Stimulated activated CD4-positive, alpha-beta T cell treated with anti-CD3 and anti-CD28 coated beads, Interleukin-15, amount 100 ng/mL, for 1 hour (primary cell): ENCODE data around the gene NR2F6.
"Not testable (repeated sequence)": the region's sequence is repeated elsewhere in the genome, so short reads cannot be mapped to it uniquely, and the experiment has no call there.

Experiments used
- DNase-seq, 2 donors: peaks; one replicate each; pipeline ENCODE4 v3.0.0-alpha.2; 2020; ENCODE audit warnings: low read depth in 1 of 2, low spot score in 1 of 2

Gene NR2F6

GRCh38 chr19:17213334-17213733, 32.4 kb downstream of the NR2F6 start:
- no peak for DNase-seq

GRCh38 chr19:17211547-17212446, 33.9 kb downstream of the NR2F6 start:
- DNase-seq = no peak

- no peak for DNase-seq
Observed at GRCh38 chr19:17210296-17210695, 35.4 kb downstream of the NR2F6 start.

GRCh38 chr19:17209126-17210036, 36.3 kb downstream of the NR2F6 start:
- peak in 1 of 2 donors; percentile 23 for DNase-seq

- no peak for DNase-seq
Observed at GRCh38 chr19:17206736-17207581, 38.8 kb downstream of the NR2F6 start.

GRCh38 chr19:17205237-17206140, 40.2 kb downstream of the NR2F6 start:
- peak; percentile 38 to 41 for DNase-seq

- no peak for DNase-seq
Observed at GRCh38 chr19:17202713-17203112, 43.0 kb downstream of the NR2F6 start.

- no peak for DNase-seq
Observed at GRCh38 chr19:17202249-17202648, 43.5 kb downstream of the NR2F6 start.

GRCh38 chr19:17200408-17201079, 45.2 kb downstream of the NR2F6 start:
- DNase-seq = no peak

GRCh38 chr19:17197666-17198065, 48.1 kb downstream of the NR2F6 start:
- DNase-seq = no peak

GRCh38 chr19:17196610-17197009, 49.1 kb downstream of the NR2F6 start:
- DNase-seq = no peak

GRCh38 chr19:17195106-17195505, 50.6 kb downstream of the NR2F6 start:
- no peak for DNase-seq

- DNase-seq = no peak
Observed at GRCh38 chr19:17194608-17195007, 51.1 kb downstream of the NR2F6 start.

- no peak for DNase-seq
Observed at GRCh38 chr19:17192751-17193150, 53.0 kb downstream of the NR2F6 start.

GRCh38 chr19:17191736-17192135, 54.0 kb downstream of the NR2F6 start:
- not testable (repeated sequence) for DNase-seq

GRCh38 chr19:17185590-17185989, 60.1 kb downstream of the NR2F6 start:
- DNase-seq = no peak

GRCh38 chr19:17184371-17184841, 61.3 kb downstream of the NR2F6 start:
- DNase-seq = peak; percentile 12 to 23

GRCh38 chr19:17183858-17184321, 61.8 kb downstream of the NR2F6 start:
- no peak for DNase-seq

GRCh38 chr19:17183271-17183761, 62.4 kb downstream of the NR2F6 start:
- DNase-seq = no peak
